GM23248 (cell line): Measurements from ENCODE around the gene TTLL8. TPM values are rescaled to one million over a fixed set of nuclear protein-coding genes. Genes with fewer than 3 reads are reported as not detected.

Experiments
- DNase-seq: peaks from one replicate; pipeline ENCODE4 v3.0.0-alpha.2; 2015
- H2AFZ ChIP-seq: fragments of 200-600 bp; sonication (generic); 2 replicates; pipeline ENCODE4 v1.6.1; 2016; ENCODE audit warnings: antibody characterized with exemption
- H3F3A ChIP-seq: fragments of 200-600 bp; sonication (generic); 2 replicates; pipeline ENCODE4 v1.6.1; 2016; ENCODE audit warnings: mild to moderate bottlenecking, antibody characterized with exemption, mixed run types; ENCODE audit not compliant: insufficient read depth
- H3K27ac ChIP-seq: fragments of 200-600 bp; sonication (generic); 2 replicates; pipeline ENCODE4 v1.5.1; 2016; ENCODE audit warnings: mild to moderate bottlenecking
- H3K27me3 ChIP-seq: fragments of 200-600 bp; sonication (generic); replicated peaks from 2 replicates; pipeline ENCODE4 v1.6.1; 2016; ENCODE audit warnings: mild to moderate bottlenecking; ENCODE audit not compliant: insufficient read depth
- H3K36me3 ChIP-seq: fragments of 200-600 bp; sonication (generic); 2 replicates; pipeline ENCODE4 v1.6.1; 2016; ENCODE audit warnings: low read depth, mild to moderate bottlenecking
- H3K4me1 ChIP-seq: fragments of 200-600 bp; sonication (generic); 2 replicates; pipeline ENCODE4 v1.6.1; 2016; ENCODE audit warnings: mild to moderate bottlenecking; ENCODE audit not compliant: insufficient read depth
- H3K4me2 ChIP-seq: fragments of 200-600 bp; sonication (generic); one replicate; pipeline ENCODE4 v1.6.1; 2016; ENCODE audit warnings: mild to moderate bottlenecking; ENCODE audit not compliant: unreplicated experiment
- H3K4me3 ChIP-seq: fragments of 200-600 bp; sonication (generic); 2 replicates; pipeline ENCODE4 v1.5.1; 2016; ENCODE audit warnings: mild to moderate bottlenecking
- H3K79me2 ChIP-seq: fragments of 200-600 bp; sonication (generic); 2 replicates; pipeline ENCODE4 v1.6.1; 2016; ENCODE audit warnings: mild to moderate bottlenecking; ENCODE audit not compliant: insufficient read depth
- H3K9ac ChIP-seq: fragments of 200-600 bp; sonication (generic); 2 replicates; pipeline ENCODE4 v1.6.1; 2016; ENCODE audit warnings: mild to moderate bottlenecking
- H3K9me2 ChIP-seq: fragments of 200-600 bp; sonication (generic); 2 replicates; pipeline ENCODE4 v1.6.1; 2016; ENCODE audit warnings: mixed run types, mild to moderate bottlenecking, moderate library complexity; ENCODE audit not compliant: insufficient read depth
- H3K9me3 ChIP-seq: fragments of 200-600 bp; sonication (generic); one replicate; pipeline ENCODE4 v1.6.1; 2017; ENCODE audit warnings: low read depth
- H4K20me1 ChIP-seq: fragments of 200-600 bp; sonication (generic); 2 replicates; pipeline ENCODE4 v1.6.0; 2016; ENCODE audit not compliant: insufficient read depth
- EZH2 ChIP-seq: fragments of 200-600 bp; sonication (generic); IDR thresholded peaks from 2 replicates; pipeline ENCODE4 v1.6.1; 2018; ENCODE audit warnings: antibody characterized with exemption, mild to moderate bottlenecking; ENCODE audit not compliant: insufficient read depth, poor library complexity, severe bottlenecking
- EZH2phosphoT487 ChIP-seq: fragments of 200-600 bp; sonication (generic); IDR thresholded peaks from 2 replicates; pipeline ENCODE4 v1.6.1; 2018; ENCODE audit warnings: antibody characterized with exemption, moderate library complexity, mild to moderate bottlenecking, low read depth; ENCODE audit not compliant: insufficient read depth
- WGBS, 2 experiments: methylation state at CpG; one replicate each; pipeline ENCODE4 v1.1.6; 2015 to 2017; ENCODE audit warnings: low lambda C conversion rate in 2 of 2, low coverage in 1 of 2; ENCODE audit errors: missing lambda C conversion rate in 2 of 2; 5-methylcytosine and 5-hydroxymethylcytosine counted together
- in situ Hi-C: fragments of 300-500 bp; cut with MboI; formaldehyde crosslinking; loops from 2 replicates; pipeline ENCODE4 v1.15.0; 2020
- polyA plus RNA-seq: library from polyadenylated mRNA; unstranded; fragments of >200 nt; fragmentation: Nextera tagmentation; extraction: Ambion mirVana; gene quantifications from 2 replicates; pipeline ENCODE4 v1.2.1, GENCODE V29; 2016
- total RNA-seq: library from RNA; depleted of rRNA; stranded (reverse); fragments of >200 nt; shearing (Covaris generic); gene quantifications from 2 replicates; pipeline ENCODE4 v1.2.3, GENCODE V29; 2014

TTLL8 gene
- total and polyA plus RNA-seq, 2 experiments from 2014 or later = not detected

- Histone ChIP-seq H3F3A (peaks cover 18% of the 10 kb centered on the region), H3K79me2 (no peaks in the 10 kb centered on the region), H3K9ac (no peak overlapping the region), H3K4me1 (0 out of 2 replicates have a peak, but pooled peaks cover 3% of the 10 kb centered on the region), H3K4me3 (no peak overlapping the region), H3K27ac (no peak overlapping the region), H3K27me3 (no peaks in the 10 kb centered on the region), H3K4me2 (no peak overlapping the region), H2AFZ (no peak overlapping the region), H3K9me3 (no peaks in the 10 kb centered on the region), H4K20me1 (no peaks in the 10 kb centered on the region), H3K36me3 (no peaks in the 10 kb centered on the region), H3K9me2 (no peaks in the 10 kb centered on the region)
- DNase-seq = no peak
- 45 to 60% methylated on average over 9 to 42 of the region's 45 CpGs for WGBS, 2 experiments
- in situ Hi-C loops = no loop called here
- TF ChIP-seq EZH2 = no peak
- no peak for TF ChIP-seq EZH2phosphoT487
Observed at GRCh38 chr22:49972163-49973017, 85.7 kb downstream of the TTLL8 start.

GRCh38 chr22:49971232-49972162 is 86.6 kb downstream of the TTLL8 start:
- Histone ChIP-seq H3K79me2 (no peaks in the 10 kb centered on the region), H3K9me3 (no peaks in the 10 kb centered on the region), H3K9me2 (no peaks in the 10 kb centered on the region), H4K20me1 (no peaks in the 10 kb centered on the region), H3K27me3 (no peaks in the 10 kb centered on the region), H3K9ac (peak overlapping the region; percentile 85), H3K4me1 (0 out of 2 replicates have a peak, but pooled peaks cover 3% of the 10 kb centered on the region), H3K27ac (peak overlapping the region; percentile 61), H3K36me3 (no peaks in the 10 kb centered on the region), H3K4me2 (peak overlapping the region; percentile 78), H3K4me3 (peak overlapping the region; percentile 75), H2AFZ (peak overlapping the region; percentile 80), H3F3A (peaks cover 14% of the 10 kb centered on the region)
- DNase-seq = peak; percentile 63
- TF ChIP-seq EZH2phosphoT487 (no peak), EZH2 (no peak)
- in situ Hi-C loops = no loop called here
- WGBS, 2 experiments = 6 to 13% methylated on average over 35 to 57 of the region's 81 CpGs

- H3K9ac ChIP-seq = peak overlapping the region; percentile 85
- peak overlapping the region; percentile 75 for H3K4me3 ChIP-seq
- no peaks in the 10 kb centered on the region for H3K9me2 ChIP-seq
- H2AFZ ChIP-seq = peak overlapping the region; percentile 80
- no peaks in the 10 kb centered on the region for H3K9me3 ChIP-seq
- peak overlapping the region; percentile 61 for H3K27ac ChIP-seq
- 6 to 7% methylated on average over 30 to 32 of the region's 32 CpGs for WGBS, 2 experiments
- no peaks in the 10 kb centered on the region for H3K79me2 ChIP-seq
- peaks cover 11% of the 10 kb centered on the region; the same call in 1 of the 2 replicates for H3F3A ChIP-seq
- no peaks in the 10 kb centered on the region for H4K20me1 ChIP-seq
- in situ Hi-C loops = no loop called here
- DNase-seq = peak; percentile 99
- H3K36me3 ChIP-seq = no peaks in the 10 kb centered on the region
- H3K4me2 ChIP-seq = peak overlapping the region; percentile 78
- no peaks in the 10 kb centered on the region for H3K27me3 ChIP-seq
- TF ChIP-seq EZH2 (no peak), EZH2phosphoT487 (no peak)
- H3K4me1 ChIP-seq = 0 out of 2 replicates have a peak, but pooled peaks cover 3% of the 10 kb centered on the region
Observed at GRCh38 chr22:49970528-49971231, 87.4 kb downstream of the TTLL8 start.
